H1 (cell line): ENCODE measurements around the gene TMEM223. TPM values are rescaled to one million over a fixed set of nuclear protein-coding genes. Genes with fewer than 3 reads are reported as not detected.

Experiments
- CTCF ChIA-PET: fragments of 300-600 bp; sonication (Branson Sonifier 250); formaldehyde crosslinking; loops from one replicate; lab custom pipeline; 2021; ENCODE audit not compliant: partially characterized antibody; lab: Charles Lee
- POLR2A ChIA-PET: fragments of 300-600 bp; sonication (Branson Sonifier 250); formaldehyde crosslinking; loops from one replicate; lab custom pipeline; 2021; ENCODE audit warnings: inconsistent platforms; ENCODE audit not compliant: partially characterized antibody; lab: Charles Lee
- DNase-seq, 2 experiments: peaks; one replicate each; pipeline versions ENCODE4 v3.0.0 to v3.0.0-alpha.2; 2010 to 2022; ENCODE audit warnings: low spot score in 2 of 2, low read depth in 1 of 2, mixed read lengths in 1 of 2
- FAIRE-seq: peaks from 2 replicates; lab custom pipeline; 2011; peaks lifted over from hg19 to GRCh38; lab: Jason Lieb, UNC
- H2AFZ ChIP-seq: 2 replicates; pipeline ENCODE4 v1.8.1; 2012; ENCODE audit warnings: low read length, inconsistent platforms
- H2AK5ac ChIP-seq: 2 replicates; pipeline ENCODE4 v1.6.1; 2013; ENCODE audit warnings: low read depth, low read length
- H2BK120ac ChIP-seq: replicated peaks from 2 replicates; pipeline ENCODE3; 2013; ENCODE audit warnings: low read depth, low read length, inconsistent platforms
- H2BK12ac ChIP-seq: 2 replicates; pipeline ENCODE4 v1.6.1; 2013; ENCODE audit warnings: low read depth, low read length
- H2BK15ac ChIP-seq: 2 replicates; pipeline ENCODE4 v1.6.1; 2013; ENCODE audit warnings: low read length
- H2BK20ac ChIP-seq: 2 replicates; pipeline ENCODE4 v1.6.1; 2013; ENCODE audit warnings: low read length
- H2BK5ac ChIP-seq: 2 replicates; pipeline ENCODE4 v1.6.1; 2013; ENCODE audit warnings: low read depth, low read length
- H3K14ac ChIP-seq: 2 replicates; pipeline ENCODE4 v1.6.1; 2013; ENCODE audit warnings: inconsistent platforms; ENCODE audit not compliant: insufficient read length
- H3K18ac ChIP-seq: 2 replicates; pipeline ENCODE4 v1.6.1; 2013; ENCODE audit warnings: low read length; ENCODE audit errors: extremely low read depth
- H3K23ac ChIP-seq: 2 replicates; pipeline ENCODE4 v1.6.1; 2013; ENCODE audit warnings: inconsistent platforms; ENCODE audit not compliant: insufficient read length
- H3K23me2 ChIP-seq: 2 replicates; pipeline ENCODE4 v1.6.1; 2013; ENCODE audit warnings: low read depth, low read length
- H3K27ac ChIP-seq: 2 replicates; pipeline ENCODE4 v1.6.1; 2011; ENCODE audit warnings: low read depth, low read length, inconsistent platforms
- H3K27me3 ChIP-seq, 4 experiments: replicated peaks in 1 of 4; 1 replicate in 1 of 4; 2 replicates in 3 of 4; pipeline versions ENCODE4 v1.6.1 to v1.8.1; 2011 to 2013; ENCODE audit warnings: low read length in 3 of 4, mild to moderate bottlenecking in 3 of 4, inconsistent platforms in 2 of 4, mixed read lengths in 2 of 4, moderate library complexity in 1 of 4; ENCODE audit not compliant: control insufficient read depth in 3 of 4, insufficient read depth in 3 of 4; ENCODE audit errors: extremely low read depth in 1 of 4
- H3K36me3 ChIP-seq, 4 experiments: 2 replicates each; pipeline versions ENCODE4 v1.6.1 to v1.8.1; 2011 to 2013; ENCODE audit warnings: mild to moderate bottlenecking in 4 of 4, low read length in 3 of 4, moderate library complexity in 2 of 4, control low read depth in 1 of 4, inconsistent platforms in 1 of 4; ENCODE audit not compliant: insufficient read depth in 4 of 4, control insufficient read depth in 2 of 4
- H3K4ac ChIP-seq: replicated peaks from 2 replicates; pipeline ENCODE3; 2013; ENCODE audit warnings: low read length, low read depth, mixed read lengths, inconsistent platforms; ENCODE audit not compliant: insufficient read length
- H3K4me1 ChIP-seq, 4 experiments: replicated peaks in 1 of 4; 1 replicate in 1 of 4; 2 replicates in 3 of 4; pipeline versions ENCODE4 v1.6.1 to v1.8.1; 2011 to 2013; ENCODE audit warnings: low read length in 3 of 4, inconsistent platforms in 2 of 4, mixed read lengths in 1 of 4; ENCODE audit not compliant: insufficient read depth in 4 of 4, control insufficient read depth in 3 of 4
- H3K4me2 ChIP-seq, 2 experiments: 2 replicates each; pipeline versions ENCODE4 v1.6.1 to v1.8.1; 2011 to 2013; ENCODE audit warnings: low read depth in 2 of 2, low read length in 2 of 2, control low read depth in 1 of 2, inconsistent platforms in 1 of 2, mild to moderate bottlenecking in 1 of 2; ENCODE audit not compliant: insufficient read depth in 1 of 2
- H3K4me3 ChIP-seq, 4 experiments: fragments of 200-600, 300-600 bp in 1 of 4; sonication (generic), shearing (Covaris generic), sonication (Bioruptor Twin) in 1 of 4; 2 replicates each; pipeline versions ENCODE4 v1.5.1 to v1.8.1; 2011 to 2016; ENCODE audit warnings: low read length in 4 of 4, low read depth in 3 of 4, control low read depth in 2 of 4, inconsistent platforms in 2 of 4, mild to moderate bottlenecking in 2 of 4, mixed read lengths in 1 of 4, moderate library complexity in 1 of 4; ENCODE audit not compliant: insufficient read depth in 2 of 4; ENCODE audit errors: extremely low read depth in 1 of 4
- H3K56ac ChIP-seq: replicated peaks from 2 replicates; pipeline ENCODE3; 2013; ENCODE audit warnings: low read depth, mild to moderate bottlenecking, mixed read lengths, low read length, inconsistent platforms; ENCODE audit not compliant: insufficient read length
- H3K79me1 ChIP-seq: 2 replicates; pipeline ENCODE4 v1.6.1; 2013; ENCODE audit warnings: low read depth, low read length, control low read depth
- H3K79me2 ChIP-seq, 2 experiments: 2 replicates each; pipeline versions ENCODE4 v1.6.1 to v1.8.1; 2012 to 2013; ENCODE audit warnings: low read length in 2 of 2, mild to moderate bottlenecking in 2 of 2, inconsistent platforms in 1 of 2; ENCODE audit not compliant: insufficient read depth in 2 of 2, control insufficient read depth in 1 of 2
- H3K9ac ChIP-seq, 4 experiments: replicated peaks in 1 of 4; 1 replicate in 1 of 4; 2 replicates in 3 of 4; pipeline versions ENCODE4 v1.6.1 to v1.8.1; 2011 to 2013; ENCODE audit warnings: low read depth in 3 of 4, low read length in 3 of 4, control low read depth in 2 of 4, mild to moderate bottlenecking in 2 of 4, moderate library complexity in 2 of 4, inconsistent platforms in 1 of 4; ENCODE audit errors: extremely low read depth in 1 of 4
- H3K9me3 ChIP-seq, 2 experiments: 2 replicates each; pipeline versions ENCODE4 v1.6.1 to v1.8.1; 2012 to 2013; ENCODE audit warnings: mild to moderate bottlenecking in 2 of 2, moderate library complexity in 2 of 2, control low read depth in 1 of 2, inconsistent platforms in 1 of 2, low read depth in 1 of 2, low read length in 1 of 2, mixed read lengths in 1 of 2; ENCODE audit not compliant: insufficient read depth in 2 of 2
- H4K20me1 ChIP-seq, 2 experiments: replicated peaks in 1 of 2; 2 replicates each; pipeline versions ENCODE3 to v1.8.1; 2011 to 2013; ENCODE audit warnings: inconsistent platforms in 2 of 2, low read length in 2 of 2, mild to moderate bottlenecking in 1 of 2; ENCODE audit not compliant: insufficient read depth in 2 of 2, control insufficient read depth in 1 of 2
- H4K5ac ChIP-seq: 2 replicates; pipeline ENCODE4 v1.6.1; 2013; ENCODE audit warnings: low read length, low read depth, mixed read lengths, inconsistent platforms; ENCODE audit not compliant: insufficient read length
- H4K8ac ChIP-seq: 2 replicates; pipeline ENCODE4 v1.8.0; 2013; ENCODE audit warnings: mild to moderate bottlenecking, moderate library complexity, low read length, inconsistent platforms; ENCODE audit not compliant: insufficient read depth; ENCODE audit errors: extremely low read depth
- H4K91ac ChIP-seq: replicated peaks from 2 replicates; pipeline ENCODE3; 2013; ENCODE audit warnings: low read length, mixed read lengths, inconsistent platforms; ENCODE audit not compliant: insufficient read length
- JUN ChIP-seq: IDR thresholded peaks from 2 replicates; pipeline ENCODE4 v1.6.1; 2011; ENCODE audit warnings: low read depth, mild to moderate bottlenecking, improper control_type of control experiment, low read length
- RBBP5 ChIP-seq: IDR thresholded peaks from 2 replicates; pipeline ENCODE4 v1.7.1; 2012; ENCODE audit warnings: low read depth, mild to moderate bottlenecking, inconsistent platforms, low read length, moderate library complexity, borderline replicate concordance
- WGBS, 2 experiments: shearing (Covaris generic) in 1 of 2; methylation state at CpG; one replicate each; pipeline versions ENCODE4 v1.1.6 to v1.1.7; 2013 to 2015; ENCODE audit warnings: low lambda C conversion rate in 2 of 2, mixed read lengths in 2 of 2, inconsistent platforms in 1 of 2, low coverage in 1 of 2, missing lambda C conversion rate in 1 of 2; ENCODE audit not compliant: insufficient replicate concordance in 2 of 2, insufficient coverage in 1 of 2, insufficient read length in 1 of 2; ENCODE audit errors: extremely low coverage in 1 of 2, missing lambda C conversion rate in 1 of 2; 5-methylcytosine and 5-hydroxymethylcytosine counted together
- microRNA-seq, 2 experiments: library from miRNA; unstranded; fragments of <30 nt; microRNA quantifications; one replicate each; pipeline versions ENCODE4 to v1.2.0, GENCODE V29; 2016 to 2020; ENCODE audit warnings: borderline microRNAs expressed in 2 of 2, borderline number of aligned reads in 2 of 2, borderline replicate concordance in 1 of 2
- polyA plus RNA-seq, 7 experiments: library from polyadenylated mRNA; depleted of rRNA in 3 of 7; stranded (reverse) in 5 of 7; unstranded in 2 of 7; fragments of >200 nt in 5 of 7; fragments of 200-250 nt in 2 of 7; gene quantifications; 1 replicate in 5 of 7; 2 replicates in 1 of 7; 4 replicates in 1 of 7; pipeline versions ENCODE4 v1.2.1 to v1.2.3, GENCODE V29; 2011 to 2013; ENCODE audit warnings: missing spikeins in 2 of 7, mixed read lengths in 2 of 7
- small RNA-seq: library from polyadenylated mRNA; stranded (forward); fragments of <200 nt; extraction: miRNeasy Mini kit (QIAGEN cat#:217004); gene quantifications from one replicate; pipeline ENCODE3, GENCODE V24; 2013; ENCODE audit not compliant: insufficient read depth
- total RNA-seq: library from RNA; stranded (reverse); fragmentation: NEBNext Ultra II Directional; extraction: Animal tissue kit (Norgen Biotek cat#: 25700); gene quantifications from 2 replicates; pipeline ENCODE4 v1.2.1, GENCODE V29; 2021

The TMEM223 gene
- total and polyA plus RNA-seq, 2 of the 8 experiments (the other 6 are each of a cell fraction or from before 2014, with no cell fraction given) = 22.9 to 64.1 TPM

GRCh38 chr11:62747475-62748160 is 44.2 kb downstream of the TMEM223 start:
- no peak overlapping the region for H4K5ac ChIP-seq
- POLR2A ChIA-PET = interaction anchor here (0.6 to 16.9 kb wide), 15 partner anchors 10 to 174 kb away, joined by 3 to 192 read pairs (median 6); partner anchors contain the start of genes EEF1G, HNRNPUL2, POLR2G and TAF6L

More at GRCh38 chr11:62747475-62748160, 44.2 kb downstream of the TMEM223 start:
- 95% methylated on average over 9 of the region's 9 CpGs; no CpG with 5 or more reads in 1 of the 2 experiments for WGBS, 2 experiments
- Histone ChIP-seq H3K56ac (no peak overlapping the region), H3K4me1 (no peaks in the 10 kb centered on the region), H3K4me2 (no peak overlapping the region), H3K9me3 (no peaks in the 10 kb centered on the region), H2BK15ac (no peak overlapping the region), H3K9ac (no peak overlapping the region), H2AK5ac (no peak overlapping the region), H2BK12ac (no peak overlapping the region), H2AFZ (no peak overlapping the region), H2BK120ac (no peak overlapping the region), H3K23me2 (no peaks in the 10 kb centered on the region), H3K27ac (no peak overlapping the region), H3K23ac (no peak overlapping the region), H3K79me1 (peaks cover 8% of the 10 kb centered on the region), H3K4ac (no peak overlapping the region), H4K20me1 (peaks cover 6 to 15% of the 10 kb centered on the region in 2 experiments), H4K91ac (no peak overlapping the region), H2BK20ac (no peak overlapping the region), H3K14ac (no peak overlapping the region), H3K18ac (no peak overlapping the region), H3K4me3 (no peak overlapping the region), H3K79me2 (peaks cover 2 to 29% of the 10 kb centered on the region in 2 experiments), H3K36me3 (peaks cover 8 to 26% (median 13%) of the 10 kb centered on the region in 4 experiments), H2BK5ac (no peak overlapping the region), H3K27me3 (no peaks in the 10 kb centered on the region), H4K8ac (no peak overlapping the region)
- TF ChIP-seq JUN (no peak), RBBP5 (no peak)
- DNase-seq = no peak
- CTCF ChIA-PET = interaction anchor here (0.6 to 7.9 kb wide), 6 partner anchors 8 to 133 kb away, joined by 3 to 40 read pairs (median 5); partner anchors contain the start of genes POLR2G and SLC3A2
- no peak for FAIRE-seq

Small RNAs within 50 kb of the gene (microRNA-seq; reads per million reads assigned to microRNA genes)
- gene MIR6514 (0 reads per million in 2 experiments), gene MIR6748 (0 reads per million in 2 experiments)

Small RNAs within 50 kb of the gene (small RNA-seq; reads per million reads assigned to genes)
- 2.4 reads per million, percentile 26 among the genes with 10 or more reads in this experiment for gene MIR6514
- gene RNU6-118P = not detected

Other genes starting within 250 kb of the TMEM223 start
Only the 30 nearest of the 31 such genes appear.
- gene EEF1G, start 218.1 kb downstream of the TMEM223 start, total RNA-seq = 1,622 and 1,627 TPM in 2 replicates
- gene EEF1G, start 218.1 kb downstream of the TMEM223 start, polyA plus RNA-seq (2011; rRNA removed) = 1,996 and 2,000 TPM in 2 replicates
- 24.6 and 31.5 TPM in 2 replicates for gene TUT1, start 200.5 kb downstream of the TMEM223 start, total RNA-seq
- 17.8 and 26.2 TPM in 2 replicates for gene TUT1, start 200.5 kb downstream of the TMEM223 start, polyA plus RNA-seq (2011; rRNA removed)
- gene MTA2, start 190.1 kb downstream of the TMEM223 start, total RNA-seq = 114 and 117 TPM in 2 replicates
- 25.7 and 32.2 TPM in 2 replicates for gene MTA2, start 190.1 kb downstream of the TMEM223 start, polyA plus RNA-seq (2011; rRNA removed)
- 29.9 and 31.2 TPM in 2 replicates for gene EML3, start 179.2 kb downstream of the TMEM223 start, total RNA-seq
- gene EML3, start 179.2 kb downstream of the TMEM223 start, polyA plus RNA-seq (2011; rRNA removed) = 19.2 and 30.1 TPM in 2 replicates
- 0.55 and 2.2 TPM in 2 replicates for gene ROM1, start 178.7 kb downstream of the TMEM223 start, total RNA-seq
- gene ROM1, start 178.7 kb downstream of the TMEM223 start, polyA plus RNA-seq (2011; rRNA removed) = 0.86 and 0.91 TPM in 2 replicates
- 28.0 and 34.5 TPM in 2 replicates for gene B3GAT3, start 170.0 kb downstream of the TMEM223 start, total RNA-seq
- gene B3GAT3, start 170.0 kb downstream of the TMEM223 start, polyA plus RNA-seq (2011; rRNA removed) = 39.0 and 57.7 TPM in 2 replicates
- gene GANAB, start 145.4 kb downstream of the TMEM223 start, total RNA-seq = 326 and 330 TPM in 2 replicates
- 289 and 297 TPM in 2 replicates for gene GANAB, start 145.4 kb downstream of the TMEM223 start, polyA plus RNA-seq (2011; rRNA removed)
- gene INTS5, start 138.7 kb downstream of the TMEM223 start, total RNA-seq = 29.3 and 30.1 TPM in 2 replicates
- 23.6 and 30.3 TPM in 2 replicates for gene INTS5, start 138.7 kb downstream of the TMEM223 start, polyA plus RNA-seq (2011; rRNA removed)
- gene C11orf98, start 126.8 kb downstream of the TMEM223 start, total RNA-seq = 171 and 173 TPM in 2 replicates
- 68.0 and 72.1 TPM in 2 replicates for gene C11orf98, start 126.8 kb downstream of the TMEM223 start, polyA plus RNA-seq (2011; rRNA removed)
- 66.1 and 67.8 TPM in 2 replicates for gene CSKMT, start 126.7 kb downstream of the TMEM223 start, total RNA-seq
- gene CSKMT, start 126.7 kb downstream of the TMEM223 start, polyA plus RNA-seq (2011; rRNA removed) = 12.0 and 26.4 TPM in 2 replicates
- gene UQCC3, start 120.3 kb downstream of the TMEM223 start, total RNA-seq = 14.2 and 15.2 TPM in 2 replicates
- gene UQCC3, start 120.3 kb downstream of the TMEM223 start, polyA plus RNA-seq (2011; rRNA removed) = 15.7 and 27.9 TPM in 2 replicates
- 3.6 and 5.2 TPM in 2 replicates for gene LBHD1, start 119.7 kb downstream of the TMEM223 start, total RNA-seq
- gene LBHD1, start 119.7 kb downstream of the TMEM223 start, polyA plus RNA-seq (2011; rRNA removed) = 2.3 and 2.8 TPM in 2 replicates
- 104 and 114 TPM in 2 replicates for gene UBXN1, start 112.9 kb downstream of the TMEM223 start, total RNA-seq
- 78.6 and 126 TPM in 2 replicates for gene UBXN1, start 112.9 kb downstream of the TMEM223 start, polyA plus RNA-seq (2011; rRNA removed)
- 0.26 TPM in 1 of 2 replicates, not detected in the other for gene LRRN4CL, start 102.5 kb downstream of the TMEM223 start, total RNA-seq
- gene LRRN4CL, start 102.5 kb downstream of the TMEM223 start, polyA plus RNA-seq (2011; rRNA removed) = 0.03 and 0.05 TPM in 2 replicates
- gene BSCL2, start 84.6 kb downstream of the TMEM223 start, total RNA-seq = 59.5 and 73.7 TPM in 2 replicates
- 264 and 286 TPM in 2 replicates for gene BSCL2, start 84.6 kb downstream of the TMEM223 start, polyA plus RNA-seq (2011; rRNA removed)
- 4.9 and 6.4 TPM in 2 replicates for gene GNG3, start 84.3 kb downstream of the TMEM223 start, total RNA-seq
- 10.9 and 12.1 TPM in 2 replicates for gene GNG3, start 84.3 kb downstream of the TMEM223 start, polyA plus RNA-seq (2011; rRNA removed)
- 44.3 and 46.4 TPM in 2 replicates for gene HNRNPUL2, start 64.5 kb downstream of the TMEM223 start, total RNA-seq
- 12.7 and 14.9 TPM in 2 replicates for gene HNRNPUL2, start 64.5 kb downstream of the TMEM223 start, polyA plus RNA-seq (2011; rRNA removed)
- 34.1 and 34.5 TPM in 2 replicates for gene TTC9C, start 63.5 kb downstream of the TMEM223 start, total RNA-seq
- 25.4 and 28.1 TPM in 2 replicates for gene TTC9C, start 63.5 kb downstream of the TMEM223 start, polyA plus RNA-seq (2011; rRNA removed)
- gene ZBTB3, start 37.8 kb downstream of the TMEM223 start, total RNA-seq = 76.5 and 76.9 TPM in 2 replicates
- 30.2 and 39.5 TPM in 2 replicates for gene ZBTB3, start 37.8 kb downstream of the TMEM223 start, polyA plus RNA-seq (2011; rRNA removed)
- gene POLR2G, start 30.4 kb downstream of the TMEM223 start, total RNA-seq = 126 and 131 TPM in 2 replicates
- gene POLR2G, start 30.4 kb downstream of the TMEM223 start, polyA plus RNA-seq (2011; rRNA removed) = 206 and 329 TPM in 2 replicates
- gene TAF6L, start 20.6 kb downstream of the TMEM223 start, total RNA-seq = 29.6 and 31.9 TPM in 2 replicates
- 24.8 and 37.3 TPM in 2 replicates for gene TAF6L, start 20.6 kb downstream of the TMEM223 start, polyA plus RNA-seq (2011; rRNA removed)
- 16.3 and 18.6 TPM in 2 replicates for gene TMEM179B, start 4.6 kb downstream of the TMEM223 start, total RNA-seq
- gene TMEM179B, start 4.6 kb downstream of the TMEM223 start, polyA plus RNA-seq (2011; rRNA removed) = 62.2 and 65.1 TPM in 2 replicates
- gene NXF1, start 13.4 kb upstream of the TMEM223 start, total RNA-seq = 44.8 and 49.8 TPM in 2 replicates
- gene NXF1, start 13.4 kb upstream of the TMEM223 start, polyA plus RNA-seq (2011; rRNA removed) = 48.1 and 63.6 TPM in 2 replicates
- 24.2 and 25.3 TPM in 2 replicates for gene STX5, start 40.0 kb upstream of the TMEM223 start, total RNA-seq
- gene STX5, start 40.0 kb upstream of the TMEM223 start, polyA plus RNA-seq (2011; rRNA removed) = 23.4 and 28.5 TPM in 2 replicates
- gene TEX54, start 40.8 kb upstream of the TMEM223 start, total RNA-seq = 1.2 TPM in 1 of 2 replicates, not detected in the other
- gene TEX54, start 40.8 kb upstream of the TMEM223 start, polyA plus RNA-seq (2011; rRNA removed) = not detected in 2 replicates
- gene WDR74, start 47.6 kb upstream of the TMEM223 start, total RNA-seq = 97.0 and 101 TPM in 2 replicates
- gene WDR74, start 47.6 kb upstream of the TMEM223 start, polyA plus RNA-seq (2011; rRNA removed) = 93.6 and 116 TPM in 2 replicates
- gene SLC3A2, start 88.9 kb upstream of the TMEM223 start, total RNA-seq = 393 and 410 TPM in 2 replicates
- gene SLC3A2, start 88.9 kb upstream of the TMEM223 start, polyA plus RNA-seq (2011; rRNA removed) = 435 and 574 TPM in 2 replicates
- gene CHRM1, start 129.4 kb upstream of the TMEM223 start, total RNA-seq = not detected in 2 replicates
- 0.05 and 0.08 TPM in 2 replicates for gene CHRM1, start 129.4 kb upstream of the TMEM223 start, polyA plus RNA-seq (2011; rRNA removed)
- not detected in 2 replicates for gene SLC22A6, start 193.0 kb upstream of the TMEM223 start, total RNA-seq
- gene SLC22A6, start 193.0 kb upstream of the TMEM223 start, polyA plus RNA-seq (2011; rRNA removed) = not detected in 2 replicates
- gene SLC22A8, start 223.8 kb upstream of the TMEM223 start, total RNA-seq = not detected in 2 replicates
- not detected in 2 replicates for gene SLC22A8, start 223.8 kb upstream of the TMEM223 start, polyA plus RNA-seq (2011; rRNA removed)